HAP-1 (cell line): ENCODE measurements around the gene GALNT18.

ENCODE experiments used
- DNase-seq, 2 experiments: peaks; one replicate each; pipeline ENCODE4 v3.0.0-alpha.2; 2016 to 2020; ENCODE audit warnings: low spot score in 2 of 2
- H3K27me3 ChIP-seq: fragments of 250-450 bp; sonication (Bioruptor Pico); 2 replicates; pipeline ENCODE4 v1.5.1; 2020; ENCODE audit warnings: low read depth, mild to moderate bottlenecking, moderate library complexity
- H3K36me3 ChIP-seq: fragments of 250-450 bp; sonication (Bioruptor Pico); replicated peaks from 2 replicates; pipeline ENCODE4 v1.5.1; 2020; ENCODE audit warnings: mild to moderate bottlenecking
- H3K4me1 ChIP-seq: fragments of 250-450 bp; sonication (Bioruptor Pico); 2 replicates; pipeline ENCODE4 v1.5.1; 2020; ENCODE audit warnings: mild to moderate bottlenecking
- H3K4me3 ChIP-seq: fragments of 250-450 bp; sonication (Bioruptor Pico); 2 replicates; pipeline ENCODE4 v1.5.1; 2020; ENCODE audit warnings: mild to moderate bottlenecking, moderate library complexity
- H3K9me3 ChIP-seq: fragments of 250-450 bp; sonication (Bioruptor Pico); 2 replicates; pipeline ENCODE4 v1.5.1; 2020; ENCODE audit warnings: mild to moderate bottlenecking, moderate library complexity
- in situ Hi-C: fragments of 300-500 bp; cut with MboI; formaldehyde crosslinking; loops from 3 replicates; pipeline ENCODE4 v1.14.3; 2020; ENCODE audit warnings: low sequenced_read_pairs, inconsistent platforms, mixed read lengths

GALNT18 gene

GRCh38 chr11:11494348-11494747 is 127.5 kb downstream of the GALNT18 start:
- DNase-seq = no peak
- in situ Hi-C loops = no loop called here

GRCh38 chr11:11493698-11494097 is 128.1 kb downstream of the GALNT18 start:
- no peak for DNase-seq
- H3K36me3 ChIP-seq = no peaks in the 10 kb centered on the region
- no peaks in the 10 kb centered on the region for H3K9me3 ChIP-seq
- in situ Hi-C loops = no loop called here
- H3K4me3 ChIP-seq = no peak overlapping the region
- no peaks in the 10 kb centered on the region for H3K4me1 ChIP-seq
- no peaks in the 10 kb centered on the region for H3K27me3 ChIP-seq

More at GRCh38 chr11:11494348-11494747, 127.5 kb downstream of the GALNT18 start:
- Histone ChIP-seq H3K4me1 (no peaks in the 10 kb centered on the region), H3K4me3 (no peak overlapping the region), H3K36me3 (no peaks in the 10 kb centered on the region), H3K9me3 (no peaks in the 10 kb centered on the region), H3K27me3 (no peaks in the 10 kb centered on the region)

GRCh38 chr11:11491589-11491988 is 130.2 kb downstream of the GALNT18 start:
- no peak overlapping the region for H3K4me3 ChIP-seq
- no peaks in the 10 kb centered on the region for H3K4me1 ChIP-seq
- no peaks in the 10 kb centered on the region for H3K36me3 ChIP-seq
- no peaks in the 10 kb centered on the region for H3K27me3 ChIP-seq
- H3K9me3 ChIP-seq = no peaks in the 10 kb centered on the region
- in situ Hi-C loops = no loop called here
- no peak for DNase-seq

GRCh38 chr11:11491014-11491413 is 130.8 kb downstream of the GALNT18 start:
- DNase-seq = no peak
- Histone ChIP-seq H3K4me3 (no peak overlapping the region), H3K36me3 (no peaks in the 10 kb centered on the region), H3K4me1 (no peaks in the 10 kb centered on the region), H3K27me3 (no peaks in the 10 kb centered on the region), H3K9me3 (no peaks in the 10 kb centered on the region)
- in situ Hi-C loops = no loop called here

GRCh38 chr11:11486423-11486822 is 135.4 kb downstream of the GALNT18 start:
- Histone ChIP-seq H3K9me3 (no peaks in the 10 kb centered on the region), H3K4me3 (no peak overlapping the region), H3K36me3 (no peaks in the 10 kb centered on the region), H3K27me3 (no peaks in the 10 kb centered on the region), H3K4me1 (no peaks in the 10 kb centered on the region; the same call in 1 of the 2 replicates)
- no peak for DNase-seq
- in situ Hi-C loops = no loop called here

GRCh38 chr11:11486002-11486401 is 135.8 kb downstream of the GALNT18 start:
- in situ Hi-C loops = no loop called here
- DNase-seq = no peak
- H3K27me3 ChIP-seq = no peaks in the 10 kb centered on the region

GRCh38 chr11:11483627-11484026 is 138.2 kb downstream of the GALNT18 start:
- in situ Hi-C loops = no loop called here
- no peak overlapping the region for H3K4me3 ChIP-seq
- no peak for DNase-seq
- no peaks in the 10 kb centered on the region for H3K9me3 ChIP-seq
- H3K36me3 ChIP-seq = no peaks in the 10 kb centered on the region
- H3K4me1 ChIP-seq = no peaks in the 10 kb centered on the region; the same call in 1 of the 2 replicates
- H3K27me3 ChIP-seq = no peaks in the 10 kb centered on the region

More at GRCh38 chr11:11486002-11486401, 135.8 kb downstream of the GALNT18 start:
- H3K9me3 ChIP-seq = no peaks in the 10 kb centered on the region
- no peak overlapping the region for H3K4me3 ChIP-seq
- no peaks in the 10 kb centered on the region for H3K36me3 ChIP-seq
- no peaks in the 10 kb centered on the region; the same call in 1 of the 2 replicates for H3K4me1 ChIP-seq

- peak in 1 of 2 experiments; percentile 27 for DNase-seq
- H3K4me1 ChIP-seq = no peaks in the 10 kb centered on the region; the same call in 1 of the 2 replicates
- H3K36me3 ChIP-seq = no peaks in the 10 kb centered on the region
- no peaks in the 10 kb centered on the region for H3K27me3 ChIP-seq
- H3K9me3 ChIP-seq = no peaks in the 10 kb centered on the region
- H3K4me3 ChIP-seq = no peak overlapping the region
- in situ Hi-C loops = no loop called here
Measured at GRCh38 chr11:11482730-11483129, 139.1 kb downstream of the GALNT18 start.

GRCh38 chr11:11481371-11481770 is 140.4 kb downstream of the GALNT18 start:
- no peak for DNase-seq
- no peaks in the 10 kb centered on the region for H3K27me3 ChIP-seq
- no peak overlapping the region for H3K4me3 ChIP-seq
- in situ Hi-C loops = no loop called here
- H3K9me3 ChIP-seq = no peaks in the 10 kb centered on the region
- H3K36me3 ChIP-seq = no peaks in the 10 kb centered on the region
- H3K4me1 ChIP-seq = no peaks in the 10 kb centered on the region; the same call in 1 of the 2 replicates

GRCh38 chr11:11480971-11481370 is 140.8 kb downstream of the GALNT18 start:
- no peaks in the 10 kb centered on the region for H3K36me3 ChIP-seq

GRCh38 chr11:11478687-11479086 is 143.1 kb downstream of the GALNT18 start:
- H3K4me3 ChIP-seq = no peak overlapping the region
- no peak for DNase-seq
- no peaks in the 10 kb centered on the region for H3K9me3 ChIP-seq
- H3K27me3 ChIP-seq = no peaks in the 10 kb centered on the region
- in situ Hi-C loops = no loop called here
- H3K4me1 ChIP-seq = no peaks in the 10 kb centered on the region; the same call in 1 of the 2 replicates
- H3K36me3 ChIP-seq = no peaks in the 10 kb centered on the region

More at GRCh38 chr11:11480971-11481370, 140.8 kb downstream of the GALNT18 start:
- no peak overlapping the region for H3K4me3 ChIP-seq
- no peaks in the 10 kb centered on the region for H3K27me3 ChIP-seq
- DNase-seq = no peak
- no peaks in the 10 kb centered on the region; the same call in 1 of the 2 replicates for H3K4me1 ChIP-seq
- H3K9me3 ChIP-seq = no peaks in the 10 kb centered on the region
- in situ Hi-C loops = no loop called here

- no peaks in the 10 kb centered on the region for H3K9me3 ChIP-seq
- H3K4me1 ChIP-seq = peaks cover 2% of the 10 kb centered on the region
- H3K27me3 ChIP-seq = no peaks in the 10 kb centered on the region
- no peaks in the 10 kb centered on the region for H3K36me3 ChIP-seq
- in situ Hi-C loops = no loop called here
- no peak for DNase-seq
- H3K4me3 ChIP-seq = no peak overlapping the region
Measured at GRCh38 chr11:11477695-11478420, 143.9 kb downstream of the GALNT18 start.

- DNase-seq = no peak
- Histone ChIP-seq H3K36me3 (no peaks in the 10 kb centered on the region), H3K4me3 (no peak overlapping the region), H3K4me1 (peaks cover 6% of the 10 kb centered on the region), H3K27me3 (no peaks in the 10 kb centered on the region), H3K9me3 (no peaks in the 10 kb centered on the region)
- in situ Hi-C loops = no loop called here
Measured at GRCh38 chr11:11476971-11477645, 144.7 kb downstream of the GALNT18 start.

- no peak for DNase-seq
Measured at GRCh38 chr11:11476499-11476898, 145.3 kb downstream of the GALNT18 start.

More at GRCh38 chr11:11476499-11476898, 145.3 kb downstream of the GALNT18 start:
- Histone ChIP-seq H3K4me1 (peaks cover 6% of the 10 kb centered on the region), H3K9me3 (no peaks in the 10 kb centered on the region), H3K27me3 (no peaks in the 10 kb centered on the region), H3K4me3 (no peak overlapping the region), H3K36me3 (no peaks in the 10 kb centered on the region)
- in situ Hi-C loops = no loop called here
